ENCODE data around the gene FAM222A. TPM values are rescaled to one million over a fixed set of nuclear protein-coding genes. Genes with fewer than 3 reads are reported as not detected.

FAM222A gene
- total and polyA plus RNA-seq, 2 of the 4 experiments (the other 2 are of a cell fraction) = under 0.01 to 0.32 TPM

DNA sequence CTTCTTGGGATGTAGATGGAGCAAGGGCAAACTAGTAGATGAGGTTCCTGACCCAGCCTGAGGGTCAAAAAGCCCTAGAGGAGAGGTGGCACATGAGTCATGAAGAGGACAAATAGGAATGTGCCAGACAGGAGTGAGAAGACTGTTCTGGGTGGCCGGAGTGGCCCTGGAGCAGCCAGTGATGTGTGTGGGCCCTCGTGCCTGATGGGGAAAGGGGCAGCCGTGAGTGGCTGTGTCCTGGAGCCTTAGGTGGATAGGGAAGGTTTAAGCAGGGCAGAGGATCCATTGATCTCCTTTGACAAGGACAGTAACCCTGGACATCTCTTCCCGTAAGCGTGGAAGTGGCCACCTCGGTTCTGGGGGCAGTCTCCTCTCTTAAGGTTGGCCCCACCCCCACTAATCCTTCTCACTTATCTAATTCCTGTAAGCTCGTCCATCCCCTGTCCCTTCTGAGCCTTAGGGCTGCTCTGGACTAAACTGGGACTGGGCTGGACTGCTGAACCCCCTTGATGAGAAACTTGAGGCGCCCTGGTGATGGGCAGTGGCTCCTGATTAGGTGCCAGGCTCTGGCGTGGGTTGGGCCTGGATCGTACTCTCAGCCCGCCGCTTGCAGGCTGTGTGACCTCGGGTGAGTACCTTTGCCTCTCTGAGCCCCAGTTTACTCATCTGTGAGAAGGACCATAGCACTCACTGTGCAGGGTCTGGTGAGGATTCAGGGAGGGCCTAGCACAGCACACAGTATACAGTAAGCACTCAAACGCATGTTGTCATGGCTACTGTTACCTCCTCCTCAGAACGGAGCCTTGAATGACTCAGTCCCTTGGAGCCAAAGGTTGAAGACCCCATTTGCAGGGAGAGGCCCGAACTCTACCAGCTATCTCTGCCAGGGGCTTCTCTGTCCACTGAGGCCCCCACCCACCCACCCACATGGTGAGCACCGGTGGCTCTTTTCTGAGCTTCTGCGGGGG is 4.0 kb downstream of the FAM222A start:
- H3K9ac ChIP-seq (ENCODE audit: low read depth, low read length) = no peak overlapping the region
- no peak overlapping the region for H2BK15ac ChIP-seq (ENCODE audit: low read depth, low read length)
- H3K9me1 ChIP-seq (ENCODE audit: insufficient read depth, low read length) = no peaks in the 10 kb centered on the region
- intact Hi-C loops (cut with micrococcal nuclease) (loop anchor here (5.0 kb wide), 1 partner anchor 55 kb away; no protein-coding TSS in a partner anchor), dilution Hi-C loops (cut with HindIII; ENCODE audit: low sequenced_read_pairs, unreplicated experiment) (no loop called here), in situ Hi-C loops (cut with MboI; ENCODE audit: low sequenced_read_pairs) (no loop called here)
- no peak overlapping the region for H3K23ac ChIP-seq (ENCODE audit: low read depth, low read length)
- H3K36me3 ChIP-seq (ENCODE audit: control insufficient read depth, insufficient read depth, low read length) = no peaks in the 10 kb centered on the region
- H3K4me3 ChIP-seq (ENCODE audit: insufficient read depth, low read depth, low read length) = no peak overlapping the region
- no peaks in the 10 kb centered on the region for H3K79me1 ChIP-seq (ENCODE audit: low read depth in 1 of 2, low read length in 2 of 2)
- no peak overlapping the region for H3K27ac ChIP-seq (ENCODE audit: insufficient read depth, low read length)
- no TSS peak for BruUV-seq (replicated peaks)
- H3K18ac ChIP-seq (ENCODE audit: low read depth, low read length) = no peak overlapping the region
- H4K20me1 ChIP-seq (ENCODE audit: insufficient read depth, low read length) = no peaks in the 10 kb centered on the region; the same call in none of the 2 replicates
- peaks cover 2% of the 10 kb centered on the region; the same call in 1 of the 2 replicates for H3K4me1 ChIP-seq (ENCODE audit: control insufficient read depth, insufficient read depth, low read length)
- no peak overlapping the region for H2BK20ac ChIP-seq (ENCODE audit: low read depth, low read length)
- no peak overlapping the region for H2BK120ac ChIP-seq (ENCODE audit: low read depth, low read length)
- no peak overlapping the region for H4K5ac ChIP-seq (ENCODE audit: low read depth, low read length)
- no peak overlapping the region for H2AFZ ChIP-seq (replicated peaks; ENCODE audit: low read length, poor library complexity)
- H3K4ac ChIP-seq (ENCODE audit: low read depth, low read length) = no peak overlapping the region
- H3K56ac ChIP-seq (ENCODE audit: extremely low read depth, insufficient read depth, low read length) = no peak overlapping the region
- peaks cover 60% of the 10 kb centered on the region for H3K27me3 ChIP-seq (ENCODE audit: control insufficient read depth, insufficient read depth, low read length)
- DNase-seq (no peak), ATAC-seq (ENCODE audit: low read depth) (no peak)
- ChIA-PET POLR2A (ENCODE audit: unreplicated experiment) (no interaction called here), CTCF (interaction anchor here (1.2 kb wide), 1 partner anchor 59 kb away, joined by 3 read pairs; no protein-coding TSS in a partner anchor)
- no peak overlapping the region for H2AK5ac ChIP-seq (ENCODE audit: low read depth, low read length)
- WGBS, 2 experiments (ENCODE audit: extremely low coverage in 2 of 2, insufficient read length in 1 of 2) = 79% methylated on average over 4 of the region's 18 CpGs; no CpG with 5 or more reads in 1 of the 2 experiments
- H2BK5ac ChIP-seq (ENCODE audit: low read depth, low read length, poor library complexity, severe bottlenecking) = no peak overlapping the region
- no peak overlapping the region for H2AK9ac ChIP-seq (replicated peaks; ENCODE audit: low read depth, low read length, poor library complexity)
- H3K4me2 ChIP-seq (ENCODE audit: low read depth, low read length) = no peak overlapping the region
- no peaks in the 10 kb centered on the region for H3K9me3 ChIP-seq (ENCODE audit: control insufficient read depth, insufficient read depth, low read length)
- H3K14ac ChIP-seq (replicated peaks; ENCODE audit: low read depth, low read length) = no peak overlapping the region
- no peak overlapping the region for H4K8ac ChIP-seq (ENCODE audit: low read depth in 2 of 2, low read length in 2 of 2)
- no peak overlapping the region for H4K91ac ChIP-seq (ENCODE audit: insufficient read depth, low read depth, low read length)
- TF ChIP-seq POLR2A (IDR thresholded peaks at IDR 0.05; ENCODE audit: low read depth, low read length) (no peak), CEBPB (IDR thresholded peaks at IDR 0.05; ENCODE audit: low read depth, low read length) (no peak), FOS (IDR thresholded peaks at IDR 0.05; ENCODE audit: low read depth, low read length) (no peak), SMC3 (IDR thresholded peaks at IDR 0.05; ENCODE audit: low read depth, low read length) (no peak), RCOR1 (IDR thresholded peaks at IDR 0.05; ENCODE audit: insufficient replicate concordance, low read length) (no peak), CHD1 (IDR thresholded peaks at IDR 0.05; ENCODE audit: low read depth, low read length) (no peak), MXI1 (IDR thresholded peaks at IDR 0.05; ENCODE audit: borderline replicate concordance, low read depth, low read length) (no peak), MAZ (IDR thresholded peaks at IDR 0.05; ENCODE audit: borderline replicate concordance, low read depth, low read length) (no peak), RAD21 (IDR thresholded peaks at IDR 0.05; ENCODE audit: low read length) (no peak), NFE2L2 (IDR thresholded peaks at IDR 0.05; ENCODE audit: low read depth, low read length) (no peak), USF2 (IDR thresholded peaks at IDR 0.05; ENCODE audit: low read depth, low read length) (no peak), ELK1 (IDR thresholded peaks at IDR 0.05; ENCODE audit: borderline replicate concordance, low read depth, low read length) (no peak), CTCF (conservative IDR thresholded peaks at IDR 0.05; ENCODE audit: low read depth, low read length) (no peak), RFX5 (IDR thresholded peaks at IDR 0.05; ENCODE audit: low read depth, low read length) (no peak)
